HG02678 (cell line): ENCODE measurements around the gene LRRK2.
"Not testable (repeated sequence)": the region's sequence is repeated elsewhere in the genome, so short reads cannot be mapped to it uniquely, and the experiment has no call there.

Experiments used
- ATAC-seq: cut with Tn5 transposase; IDR thresholded peaks from one replicate; pipeline ENCODE4 v1.9.1; 2021; ENCODE audit warnings: mild to moderate bottlenecking, moderate library complexity; ENCODE audit not compliant: unreplicated experiment

LRRK2 gene

GRCh38 chr12:40211186-40211585 lies 13.6 kb upstream of the LRRK2 start:
- ATAC-seq: not testable (repeated sequence)

DNA sequence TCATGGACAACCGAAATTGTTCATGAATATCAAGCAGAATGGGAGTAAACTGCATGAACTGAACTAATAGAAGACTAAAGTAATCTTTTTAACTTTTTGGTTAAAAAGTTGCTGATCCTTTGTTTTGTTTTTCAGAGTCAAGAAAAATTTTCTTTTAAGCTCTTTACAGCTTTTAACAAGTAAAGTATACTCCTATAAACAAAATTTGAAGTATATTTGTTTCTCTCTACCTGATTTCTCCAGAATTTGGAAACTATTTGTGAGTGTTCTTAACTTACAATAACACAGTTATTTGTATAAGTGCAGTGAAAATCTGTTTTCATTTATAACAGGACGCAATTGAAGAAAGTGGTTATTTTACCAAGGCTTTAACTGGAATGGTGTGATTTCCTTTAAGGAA lies 12.2 kb upstream of the LRRK2 start:
- ATAC-seq: no peak

DNA sequence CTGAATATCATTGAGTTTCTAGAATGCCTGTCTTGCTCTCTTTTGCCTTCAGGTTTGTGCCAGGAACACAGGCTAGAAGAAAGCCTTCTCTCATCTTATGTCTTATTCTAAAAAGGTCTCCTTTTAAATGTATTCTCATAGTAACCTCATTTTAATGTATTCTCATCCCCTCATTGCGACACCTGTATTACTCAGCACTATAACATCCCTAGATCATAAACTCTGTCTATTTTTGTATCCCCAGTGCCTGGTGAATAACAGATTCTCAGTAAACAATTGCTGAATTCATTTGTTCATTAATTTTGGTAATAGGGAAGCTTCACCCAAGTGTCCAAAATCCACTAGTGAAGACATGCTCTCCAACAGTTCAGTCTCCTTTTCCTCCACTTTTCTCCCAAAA lies 8.8 kb upstream of the LRRK2 start:
- ATAC-seq: no peak

- no peak for ATAC-seq
Measured at GRCh38 chr12:40216516-40217288, 8.1 kb upstream of the LRRK2 start.

DNA sequence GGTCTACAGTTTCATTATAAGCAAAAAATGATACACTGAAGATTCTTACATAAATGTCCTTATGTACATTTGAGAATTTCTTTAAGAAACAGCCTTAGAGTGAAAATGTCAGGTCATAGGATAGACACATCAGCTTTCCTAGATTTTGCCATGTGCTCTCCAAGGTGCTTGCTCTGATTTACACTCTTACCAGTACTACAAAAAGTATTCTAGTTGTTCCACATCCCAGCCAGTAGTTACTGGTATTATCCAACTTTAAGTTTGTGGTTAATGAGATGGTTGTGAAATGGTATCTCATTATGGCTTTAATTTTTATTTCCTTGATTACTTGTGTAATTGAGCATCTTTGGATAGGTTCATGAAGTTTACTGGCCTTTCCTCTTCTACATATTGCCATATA lies 5.0 kb upstream of the LRRK2 start:
- no peak for ATAC-seq

DNA sequence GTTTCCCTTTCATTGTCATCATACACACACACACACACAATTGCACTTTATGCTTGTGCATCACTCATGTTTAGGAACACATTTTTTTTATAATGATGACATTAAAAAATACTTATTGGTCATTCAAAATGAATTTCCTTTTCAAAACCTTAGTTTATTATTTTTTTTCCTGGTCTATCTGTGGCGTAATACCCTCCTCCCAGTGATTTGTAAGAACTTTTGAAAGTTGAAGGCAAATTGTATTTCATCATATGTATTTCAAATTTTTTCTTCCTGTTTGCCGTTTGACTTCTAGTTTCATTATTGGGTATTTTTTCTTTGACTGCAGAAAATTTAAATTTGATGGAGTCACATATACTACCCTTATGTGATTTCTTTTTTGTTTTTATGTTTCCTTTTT lies 2.5 kb upstream of the LRRK2 start:
- ATAC-seq: no peak

DNA sequence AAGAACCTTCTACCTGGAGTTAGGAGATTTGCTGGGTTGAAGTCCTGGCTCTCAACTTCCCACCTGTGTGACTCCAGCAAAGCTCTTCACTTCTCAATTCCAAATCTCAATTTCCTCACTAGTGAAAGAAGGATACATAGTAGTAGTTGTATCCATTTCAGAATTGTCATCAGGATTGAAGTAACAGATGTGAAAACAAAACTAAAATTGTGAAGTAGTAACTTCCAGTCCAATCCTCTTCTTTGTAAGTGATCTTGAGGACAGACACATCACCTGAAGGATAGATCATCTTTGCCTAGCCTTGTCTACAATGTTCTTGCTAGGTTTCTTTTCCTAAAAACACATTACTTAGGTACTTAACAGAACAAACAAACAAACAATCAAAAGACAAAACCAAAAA lies 1.2 kb upstream of the LRRK2 start:
- ATAC-seq: no peak

DNA sequence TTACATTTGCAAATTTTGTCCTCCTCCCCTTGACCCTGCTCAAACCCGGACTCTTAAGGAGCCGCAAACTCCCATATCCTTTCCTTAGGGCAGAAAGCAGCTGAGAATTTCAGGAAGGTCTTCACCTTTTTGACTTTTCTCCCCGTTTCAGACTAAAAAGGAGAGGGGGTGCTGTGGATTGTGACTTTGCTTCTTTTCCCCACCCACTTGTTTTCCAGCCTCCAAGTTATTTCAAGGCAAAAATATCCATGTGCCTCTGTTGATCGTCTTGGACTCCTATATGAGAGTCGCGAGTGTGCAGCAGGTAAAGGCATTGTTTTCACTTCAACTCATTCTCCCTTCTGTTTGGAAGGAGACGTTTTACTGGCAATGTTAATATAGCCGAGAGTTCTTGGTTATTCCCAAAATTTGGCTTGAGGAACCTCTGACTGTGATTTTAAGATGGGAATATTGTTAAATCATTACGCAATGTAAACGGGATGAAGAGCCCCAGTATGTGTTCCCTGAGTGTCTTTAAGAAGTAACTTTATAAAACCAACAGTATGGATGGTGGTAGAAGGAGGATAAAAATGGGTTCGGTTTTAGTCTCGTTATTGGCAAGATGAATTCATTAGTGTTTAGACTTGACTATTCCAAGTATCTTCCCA lies 663 bp downstream of the LRRK2 start:
- ATAC-seq: no peak

- peak; percentile 61 for ATAC-seq
Measured at GRCh38 chr12:40225984-40226602, 1.3 kb downstream of the LRRK2 start.

- ATAC-seq: peak; percentile 22
Measured at GRCh38 chr12:40226705-40227104, 1.9 kb downstream of the LRRK2 start.

- no peak for ATAC-seq
Measured at GRCh38 chr12:40227447-40227846, 2.6 kb downstream of the LRRK2 start.

DNA sequence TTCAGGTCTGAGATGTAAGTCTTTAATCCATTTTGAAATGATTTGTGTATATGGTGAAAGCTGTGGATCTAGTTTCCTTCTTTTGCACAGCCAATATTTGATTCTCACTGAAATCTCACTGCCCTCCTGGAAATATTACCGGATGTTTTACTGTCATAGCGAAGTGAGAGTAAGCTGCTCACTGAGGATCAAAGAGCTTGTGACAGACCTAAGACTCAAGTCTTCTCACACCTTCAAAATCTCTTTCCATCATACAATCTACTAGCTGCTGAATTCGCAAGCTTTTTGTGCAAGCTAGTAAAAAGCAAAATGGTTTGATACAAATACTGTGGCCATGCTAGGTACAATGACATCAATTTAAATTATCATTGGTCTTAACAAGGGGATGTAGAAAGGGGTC lies 3.9 kb downstream of the LRRK2 start:
- ATAC-seq: no peak

DNA sequence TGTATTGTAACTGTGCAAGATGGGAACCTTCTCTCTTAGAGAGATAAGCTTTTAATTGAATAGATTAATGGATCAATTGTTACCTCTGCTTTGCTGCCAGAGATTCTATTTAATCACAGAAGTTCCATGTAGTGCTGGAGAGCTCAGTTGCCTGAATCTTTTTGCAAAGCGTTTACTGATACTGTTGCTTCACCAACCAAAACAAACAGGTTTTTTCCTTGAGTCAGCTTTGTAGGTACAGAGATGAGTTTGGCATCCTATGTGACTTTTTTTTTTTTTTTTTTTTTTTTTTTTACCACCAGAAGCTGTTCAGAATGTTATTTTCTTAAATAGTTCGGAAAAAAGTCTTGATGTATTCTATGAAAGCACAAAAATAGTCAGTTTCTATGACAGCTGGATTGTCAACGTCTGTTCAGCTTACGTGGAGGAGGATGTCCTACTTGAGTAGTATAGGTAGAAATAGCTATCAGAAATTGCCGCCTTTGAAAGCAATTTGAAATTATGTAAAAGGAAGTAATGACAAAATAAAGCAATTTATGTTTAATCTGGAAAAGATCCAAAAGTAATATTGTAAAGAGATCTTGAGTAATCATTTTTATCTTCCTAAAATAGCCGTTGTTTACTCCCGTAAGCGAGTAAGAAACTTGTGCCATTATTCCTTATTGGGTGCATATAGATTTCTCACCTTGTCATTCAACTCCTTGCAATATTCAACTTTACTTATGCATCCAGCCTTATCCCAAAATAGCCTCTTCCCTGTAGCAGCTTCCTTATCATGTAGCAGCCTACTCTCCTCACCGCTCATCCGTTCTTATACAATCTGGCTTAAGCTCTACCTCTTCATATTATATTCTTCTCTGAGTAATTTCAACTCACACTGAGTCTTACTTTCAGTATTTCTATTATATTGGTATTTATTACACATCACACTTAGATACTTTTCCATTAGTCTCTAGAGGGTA lies 5.2 kb downstream of the LRRK2 start:
- ATAC-seq: no peak

DNA sequence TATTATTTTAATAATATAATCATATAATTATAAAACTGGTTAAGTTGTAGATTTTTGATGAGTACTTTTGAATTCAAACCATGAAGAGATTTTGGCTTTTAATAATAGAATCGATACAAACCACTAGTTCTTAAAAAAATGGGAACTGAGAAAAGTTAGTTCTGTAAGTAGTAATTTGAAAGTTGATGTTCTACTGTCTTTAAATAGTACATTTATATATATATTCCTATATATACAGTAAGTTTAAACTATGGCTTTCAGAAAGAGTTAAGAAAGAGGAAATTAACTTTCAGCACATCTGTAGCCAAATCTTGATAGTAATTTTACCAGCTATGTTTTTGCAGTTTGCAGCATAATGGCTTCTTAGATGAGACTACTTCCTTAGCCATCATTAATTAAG lies 7.8 kb downstream of the LRRK2 start:
- ATAC-seq: peak; percentile 46

- ATAC-seq: no peak
Measured at GRCh38 chr12:40233741-40234367, 9.1 kb downstream of the LRRK2 start.

- ATAC-seq: no peak
Measured at GRCh38 chr12:40236357-40236850, 11.6 kb downstream of the LRRK2 start.

GRCh38 chr12:40238266-40238902 lies 13.6 kb downstream of the LRRK2 start:
- no peak for ATAC-seq

DNA sequence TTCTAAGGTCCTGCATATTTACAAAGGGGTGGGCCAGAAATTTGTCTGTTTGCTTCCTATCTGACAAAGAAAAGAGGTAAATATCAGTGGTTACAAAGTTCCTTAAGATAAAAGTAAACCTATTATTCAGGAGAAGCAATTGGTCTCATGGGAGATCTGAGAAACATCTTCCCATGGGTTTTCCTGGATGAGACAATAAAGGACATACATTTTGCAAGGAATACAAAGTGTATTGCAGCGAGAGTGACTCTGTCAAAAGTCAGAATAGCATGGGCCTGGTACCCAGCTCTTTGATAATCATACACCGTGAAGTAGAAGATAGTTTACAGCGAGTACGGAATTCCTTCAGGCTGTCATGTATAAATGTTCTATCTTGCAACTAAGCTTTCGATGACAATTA lies 14.2 kb downstream of the LRRK2 start:
- no peak for ATAC-seq

GRCh38 chr12:40240779-40241178 lies 16.0 kb downstream of the LRRK2 start:
- ATAC-seq: no peak

DNA sequence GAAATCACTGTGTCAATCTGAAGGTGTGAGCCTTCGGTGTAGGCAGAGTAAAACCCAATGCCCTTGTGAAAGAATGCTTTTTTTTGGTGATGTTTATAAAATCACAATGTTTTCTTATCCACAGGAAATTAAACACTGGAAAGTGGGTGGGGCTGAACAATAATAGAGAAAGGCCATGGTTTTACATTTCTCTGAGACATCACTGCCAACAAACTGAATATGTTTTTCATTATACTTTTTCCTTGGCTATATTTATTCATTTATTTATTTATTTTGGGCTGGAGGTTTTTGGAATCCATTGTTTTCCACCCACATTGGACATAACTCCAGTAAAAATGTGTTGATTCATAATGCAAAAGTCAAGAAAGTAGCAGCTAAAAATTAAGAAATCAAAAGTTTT lies 16.9 kb downstream of the LRRK2 start:
- ATAC-seq: no peak
